Mucosa of gallbladder (tissue), 1 donor: ENCODE measurements around the gene MOBP. TPM values are rescaled to one million over a fixed set of nuclear protein-coding genes. Genes with fewer than 3 reads are reported as not detected.
"Not testable (repeated sequence)": the region's sequence is repeated elsewhere in the genome, so short reads cannot be mapped to it uniquely, and the experiment has no call there.

ENCODE experiments used
- DNase-seq: peaks from one replicate; pipeline ENCODE4 v3.0.0-alpha.2; 2020; ENCODE audit warnings: low spot score
- total RNA-seq: library from RNA; stranded (reverse); gene quantifications from one replicate; pipeline ENCODE4 v1.2.1, GENCODE V29; 2021
- donor health status: DM: no; HTN: no; CAD: no.

MOBP gene
- total RNA-seq, 1 donor from 2014 or later: 0.14 TPM

DNA sequence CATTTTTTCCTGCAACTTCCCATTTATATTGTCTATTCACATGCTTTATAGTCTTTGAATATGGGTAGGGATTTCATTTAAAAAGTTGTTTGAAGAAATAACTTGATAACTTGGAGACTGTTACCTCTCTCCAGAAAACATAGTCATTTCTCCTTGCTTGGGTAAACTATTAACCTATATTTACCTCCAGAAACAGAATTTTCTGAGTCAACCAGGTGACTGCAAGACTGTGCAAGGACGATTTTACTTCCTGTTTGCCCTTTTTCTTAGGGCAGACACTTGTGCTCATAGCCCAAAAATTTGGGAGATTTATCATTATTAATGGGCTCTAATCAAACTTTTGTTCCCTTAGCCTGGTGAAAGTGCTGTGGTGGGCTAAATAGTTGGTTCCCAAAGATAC lies 14.3 kb upstream of the MOBP start:
- DNase-seq: no peak

GRCh38 chr3:39453872-39454271 lies 13.6 kb upstream of the MOBP start:
- not testable (repeated sequence) for DNase-seq

GRCh38 chr3:39454591-39455217 lies 12.8 kb upstream of the MOBP start:
- no peak for DNase-seq

GRCh38 chr3:39456159-39456558 lies 11.3 kb upstream of the MOBP start:
- no peak for DNase-seq

DNA sequence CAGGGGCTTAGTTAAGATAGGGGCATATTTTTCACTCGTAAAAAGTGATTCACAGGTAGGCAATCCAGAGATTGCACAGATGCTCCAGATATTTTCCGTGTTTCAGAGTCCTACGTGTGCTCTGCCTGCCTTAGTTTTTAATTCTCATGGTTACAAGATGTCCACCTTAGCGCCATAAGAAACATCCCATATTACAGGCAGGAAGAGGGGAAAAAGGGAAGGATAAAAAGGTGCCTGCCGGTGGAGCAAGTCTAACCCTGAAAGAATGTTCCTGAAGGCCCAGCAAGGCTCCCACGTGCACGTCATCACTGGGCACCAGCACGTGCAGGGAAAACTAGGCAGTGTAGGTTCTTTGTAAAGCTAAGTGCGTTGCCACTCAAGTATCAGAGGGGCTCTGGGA lies 10.1 kb upstream of the MOBP start:
- no peak for DNase-seq

DNA sequence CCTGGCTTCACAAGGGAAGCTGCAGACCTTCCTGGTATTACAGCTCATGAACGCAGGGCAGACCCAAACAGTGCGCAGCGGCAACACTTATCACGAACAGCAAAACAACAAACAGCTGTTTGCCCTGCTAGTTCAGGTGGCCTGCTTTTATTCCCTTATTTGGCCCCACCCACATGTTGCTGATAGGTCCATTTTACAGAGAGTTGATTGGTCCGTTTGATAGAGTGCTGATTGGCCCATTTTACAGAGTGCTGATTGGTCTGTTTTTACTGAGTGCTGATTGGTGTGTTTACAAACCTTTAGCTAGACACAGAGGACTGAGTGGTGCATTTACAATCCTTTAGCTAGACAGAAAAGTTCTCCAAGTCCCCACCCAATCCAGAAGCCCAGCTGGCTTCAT lies 8.9 kb upstream of the MOBP start:
- DNase-seq: not testable (repeated sequence)

DNA sequence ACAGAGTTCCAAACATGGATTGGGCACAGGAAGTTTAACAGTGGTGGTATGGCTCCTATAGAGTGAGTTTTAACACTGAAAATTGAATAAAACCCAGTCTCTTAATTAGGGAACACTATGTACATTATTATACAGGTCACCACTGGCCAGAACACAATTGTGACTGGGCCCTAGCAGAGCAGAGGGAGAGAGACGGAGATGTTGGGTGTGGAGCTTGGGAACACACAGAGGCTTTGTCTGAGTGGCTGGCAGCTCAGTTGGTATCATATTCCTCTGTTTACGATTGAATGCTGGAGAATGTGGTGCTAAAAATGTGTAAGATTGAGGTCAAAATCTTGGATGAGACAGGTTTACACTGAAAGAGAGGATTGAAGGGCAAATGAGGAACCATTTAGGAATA lies 6.8 kb upstream of the MOBP start:
- no peak for DNase-seq

DNA sequence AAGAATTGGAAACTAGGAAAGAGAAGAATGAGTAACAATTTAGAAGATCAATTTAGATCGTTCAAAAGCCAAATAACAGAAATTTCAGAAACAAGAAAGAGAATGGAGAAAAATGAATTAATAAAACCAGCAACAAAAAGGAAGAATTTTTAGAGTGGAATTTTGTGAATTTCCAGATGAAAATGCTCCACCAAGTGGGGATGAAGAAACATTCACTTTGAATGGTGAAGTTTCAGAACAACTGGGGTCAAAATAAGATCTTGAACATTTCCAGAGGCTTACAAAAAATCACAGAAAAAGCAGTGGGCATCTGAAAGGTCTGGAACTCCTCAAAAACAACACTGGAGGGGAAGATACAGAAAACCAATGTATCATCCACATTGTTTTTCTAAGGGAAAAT lies 4.2 kb upstream of the MOBP start:
- DNase-seq: no peak

DNA sequence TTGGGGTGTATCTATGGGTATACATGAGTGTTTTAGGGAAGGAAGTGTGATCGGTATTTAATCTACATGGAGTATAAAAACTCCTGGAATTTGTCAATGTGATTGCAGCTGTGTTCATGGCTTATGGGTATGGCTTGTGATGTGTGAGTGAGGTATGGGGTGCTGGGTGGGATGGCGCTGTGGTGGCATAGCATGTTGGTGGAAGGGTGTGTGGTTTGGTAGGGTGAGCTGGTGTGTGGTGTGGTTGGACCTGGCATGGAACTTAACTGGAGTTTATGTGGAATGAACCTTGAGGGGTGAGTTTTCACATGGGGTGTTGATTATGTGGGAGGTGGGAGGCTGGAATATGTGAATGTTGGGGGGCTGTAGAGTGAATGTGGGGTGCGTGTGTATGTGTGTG lies 492 bp upstream of the MOBP start:
- no peak for DNase-seq

- DNase-seq: no peak
Measured at GRCh38 chr3:39468108-39468436, 592 bp downstream of the MOBP start.

DNA sequence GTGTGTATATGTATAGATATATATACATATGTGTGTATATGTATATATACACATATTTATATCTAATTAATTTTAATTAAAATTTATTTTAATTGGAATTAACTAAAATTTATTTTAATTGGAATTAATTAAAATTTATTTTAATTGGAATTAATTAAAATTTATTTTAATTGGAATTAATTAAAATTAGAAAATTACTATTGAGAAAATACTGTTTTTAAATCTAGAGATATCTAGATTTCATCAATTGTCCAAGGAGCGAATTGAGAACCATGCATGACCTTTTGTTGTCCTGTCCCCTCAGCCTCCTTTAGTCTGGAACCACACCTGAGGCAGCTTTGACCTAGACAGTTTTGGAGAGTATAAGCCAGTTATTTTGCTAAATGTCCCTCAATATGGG lies 1.8 kb downstream of the MOBP start:
- DNase-seq: no peak

DNA sequence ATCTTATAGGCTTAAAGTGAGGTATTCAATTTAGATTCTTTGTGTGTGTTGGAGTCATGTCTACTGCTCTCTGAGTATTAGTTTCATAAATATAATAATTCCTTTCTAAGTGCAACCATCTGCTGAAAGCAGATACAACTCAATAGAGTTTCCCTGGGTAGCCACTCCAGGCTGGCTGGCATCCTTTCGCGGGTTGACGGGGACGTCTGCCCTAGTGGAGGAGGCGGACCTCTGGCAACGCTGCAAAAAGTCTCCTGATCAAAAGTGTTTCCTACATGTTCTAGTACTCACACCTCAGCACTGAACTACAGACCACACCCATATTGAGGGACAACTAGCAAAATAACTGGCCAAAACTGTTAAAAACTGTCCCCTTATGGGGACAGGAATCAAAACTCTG lies 2.5 kb downstream of the MOBP start:
- DNase-seq: no peak

DNA sequence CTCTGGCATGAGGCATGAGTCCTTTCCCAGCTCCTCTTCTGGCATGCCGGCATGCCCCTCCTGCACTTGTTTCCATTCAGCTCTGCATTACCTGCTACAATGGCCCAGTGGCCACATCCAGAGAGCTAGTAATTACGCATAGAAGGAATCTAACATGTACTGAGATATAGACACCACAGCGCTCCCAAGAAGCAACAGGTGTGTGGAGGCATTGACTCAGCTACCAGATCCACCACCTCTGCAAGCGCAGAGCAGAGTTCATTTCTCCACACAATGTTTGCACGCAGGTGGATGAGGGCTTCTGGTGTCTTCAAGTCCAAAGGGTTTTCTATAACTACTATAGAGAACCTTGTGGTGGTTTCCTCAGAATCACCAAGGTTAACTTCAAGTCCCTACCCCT lies 4.2 kb downstream of the MOBP start:
- no peak for DNase-seq

- no peak for DNase-seq
Measured at GRCh38 chr3:39473452-39474125, 6.1 kb downstream of the MOBP start.

DNA sequence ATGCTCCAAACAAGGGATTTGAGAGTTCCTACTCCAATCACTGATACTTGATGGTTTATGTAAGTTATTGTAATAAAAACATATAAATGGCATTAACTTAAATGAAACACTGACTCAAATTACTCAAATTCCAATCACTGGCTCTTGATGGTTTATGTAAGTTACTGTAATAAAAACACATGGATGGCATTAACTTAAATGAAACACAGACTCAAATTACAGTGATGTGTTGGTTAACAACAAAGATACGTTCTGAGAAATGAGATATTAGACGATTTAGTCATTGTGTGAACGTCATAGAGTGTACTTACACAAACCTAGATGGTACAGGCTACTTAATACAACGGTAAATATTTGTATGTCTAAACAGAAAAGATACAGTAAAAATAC lies 6.6 kb downstream of the MOBP start:
- DNase-seq: no peak

DNA sequence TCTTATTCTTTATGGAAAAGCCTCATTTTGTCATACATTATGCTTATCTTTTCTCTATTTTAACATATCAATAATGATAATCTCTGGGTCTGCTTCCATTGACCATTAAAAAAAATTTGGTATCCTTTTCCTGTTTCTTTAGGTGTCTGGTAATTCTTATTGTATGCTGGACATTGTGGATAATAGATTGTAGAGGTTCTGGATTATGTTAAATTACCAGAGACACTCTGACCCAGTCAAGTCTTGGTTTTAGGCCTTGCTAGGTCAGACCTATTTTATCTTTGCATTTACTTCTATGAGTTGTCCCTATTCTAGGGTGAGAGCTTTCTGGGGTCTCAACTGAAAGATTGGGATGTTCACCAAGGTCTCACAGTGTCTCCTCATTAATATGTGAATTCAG lies 9.3 kb downstream of the MOBP start:
- no peak for DNase-seq

GRCh38 chr3:39478226-39478625 lies 10.7 kb downstream of the MOBP start:
- DNase-seq: no peak

DNA sequence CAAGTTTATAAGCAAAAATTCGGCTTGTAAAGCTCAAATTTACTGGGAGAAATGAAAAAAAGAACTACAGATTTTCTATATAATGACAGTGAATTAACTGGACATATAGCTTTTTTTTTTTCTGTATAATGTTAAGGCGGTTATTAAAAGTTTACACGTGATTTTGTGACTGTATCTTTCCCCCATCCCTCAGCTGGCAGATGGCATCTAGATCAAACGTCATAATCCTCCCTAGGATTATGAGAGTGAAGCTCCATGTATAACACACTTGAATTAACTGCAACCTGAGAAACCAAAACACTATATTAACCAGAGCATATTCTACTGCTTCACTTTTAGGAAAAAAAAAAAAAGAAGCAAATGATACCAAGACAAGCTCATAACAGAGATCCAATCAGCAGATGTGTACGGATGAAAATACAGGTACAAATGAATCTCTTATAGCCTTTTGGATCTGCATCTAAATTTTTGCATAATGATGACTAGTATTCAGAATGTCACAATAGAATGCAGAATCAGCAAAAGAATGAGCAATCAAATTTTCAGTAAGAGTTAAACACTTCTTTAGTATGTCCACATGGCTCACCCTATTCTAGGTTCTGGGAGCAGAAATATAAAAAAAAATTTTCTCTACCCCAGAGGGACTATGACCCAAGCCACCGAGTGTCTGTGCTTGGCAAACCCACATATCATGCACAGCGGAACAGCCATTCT lies 12.4 kb downstream of the MOBP start:
- DNase-seq: no peak

GRCh38 chr3:39485547-39485946 lies 18.1 kb downstream of the MOBP start:
- no peak for DNase-seq

DNA sequence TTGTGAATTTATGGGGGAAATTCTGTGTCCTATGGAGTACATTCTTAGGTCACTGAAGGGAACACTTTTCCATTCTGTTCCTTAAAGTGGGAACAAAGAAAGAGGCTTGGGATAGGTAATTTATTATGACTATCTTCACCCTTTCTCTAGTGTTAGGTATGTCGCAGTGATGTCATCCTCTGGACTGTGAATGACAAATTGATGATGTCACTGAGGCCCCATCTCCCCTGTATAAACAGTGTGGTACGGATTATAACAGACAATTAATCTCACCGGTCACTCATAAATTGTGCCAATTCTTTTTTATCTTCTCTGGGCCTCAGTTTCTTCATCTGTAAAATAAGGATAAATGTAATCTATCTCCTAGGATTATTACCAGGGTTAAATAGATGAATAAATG lies 23.5 kb downstream of the MOBP start:
- DNase-seq: no peak

- no peak for DNase-seq
Measured at GRCh38 chr3:39491733-39492350, 24.4 kb downstream of the MOBP start.

GRCh38 chr3:39494781-39495180 lies 27.3 kb downstream of the MOBP start:
- DNase-seq: no peak

DNA sequence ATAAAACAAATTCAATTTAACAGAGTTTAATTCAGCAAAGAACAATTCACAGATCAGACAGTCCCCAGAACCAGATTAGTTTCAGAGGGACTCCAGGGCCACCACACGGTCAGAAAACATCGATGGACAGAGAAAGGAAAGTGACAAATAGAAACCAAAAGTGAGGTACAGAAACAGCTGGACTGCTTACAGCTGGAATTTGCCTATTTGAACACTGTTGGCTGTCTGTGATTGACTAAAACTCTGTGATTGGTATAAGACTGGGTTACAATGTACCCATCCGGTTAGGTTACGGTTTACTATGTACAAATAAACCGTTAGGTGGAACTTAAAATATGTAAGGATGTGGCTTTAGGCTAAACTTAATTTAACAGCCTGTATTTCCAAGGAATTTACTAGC lies 30.3 kb downstream of the MOBP start:
- no peak for DNase-seq
